Chondrocyte (in vitro differentiated cells): ENCODE measurements around the gene CTDP1. TPM values are rescaled to one million over a fixed set of nuclear protein-coding genes. Genes with fewer than 3 reads are reported as not detected.
A peak's percentile ranks its signal among the peaks of the same experiment; 100 is the strongest.
"Not testable (repeated sequence)": the region's sequence is repeated elsewhere in the genome, so short reads cannot be mapped to it uniquely, and the experiment has no call there.

Experiments
- DNase-seq: peaks from one replicate; pipeline ENCODE4 v3.0.0; 2021; ENCODE audit warnings: mixed read lengths, low spot score
- H3K27ac Mint-ChIP-seq: one replicate; pipeline ENCODE4 v1.8.0; 2021; ENCODE audit warnings: mild to moderate bottlenecking, moderate library complexity, mixed read lengths; ENCODE audit not compliant: unreplicated experiment
- H3K27me3 Mint-ChIP-seq: 2 replicates; pipeline ENCODE4 v1.8.0; 2021; ENCODE audit warnings: low read depth, mixed read lengths
- H3K36me3 Mint-ChIP-seq: 2 replicates; pipeline ENCODE4 v1.8.0; 2021; ENCODE audit warnings: low read depth, mixed read lengths
- H3K4me1 Mint-ChIP-seq: 2 replicates; pipeline ENCODE4 v1.8.0; 2021; ENCODE audit warnings: low read depth, mild to moderate bottlenecking, mixed read lengths
- H3K4me3 Mint-ChIP-seq: one replicate; pipeline ENCODE4 v1.8.0; 2021; ENCODE audit warnings: mild to moderate bottlenecking, moderate library complexity, mixed read lengths; ENCODE audit not compliant: unreplicated experiment
- H3K9me3 Mint-ChIP-seq: 2 replicates; pipeline ENCODE4 v1.8.0; 2021; ENCODE audit warnings: low read depth, mixed read lengths
- total RNA-seq: library from RNA; stranded (reverse); gene quantifications from 3 replicates; pipeline ENCODE4 v1.2.1, GENCODE V29; 2021
- TF ChIP-seq, protein P1 (sequence below): fragments of 200-600 bp; sonication (generic); IDR thresholded peaks from 2 replicates; pipeline ENCODE4 v1.5.0; 2021; ENCODE audit warnings: antibody characterized with exemption, mild to moderate bottlenecking, moderate library complexity

CTDP1 gene
- total RNA-seq, 1 donor from 2014 or later: 21.0 TPM

DNA sequence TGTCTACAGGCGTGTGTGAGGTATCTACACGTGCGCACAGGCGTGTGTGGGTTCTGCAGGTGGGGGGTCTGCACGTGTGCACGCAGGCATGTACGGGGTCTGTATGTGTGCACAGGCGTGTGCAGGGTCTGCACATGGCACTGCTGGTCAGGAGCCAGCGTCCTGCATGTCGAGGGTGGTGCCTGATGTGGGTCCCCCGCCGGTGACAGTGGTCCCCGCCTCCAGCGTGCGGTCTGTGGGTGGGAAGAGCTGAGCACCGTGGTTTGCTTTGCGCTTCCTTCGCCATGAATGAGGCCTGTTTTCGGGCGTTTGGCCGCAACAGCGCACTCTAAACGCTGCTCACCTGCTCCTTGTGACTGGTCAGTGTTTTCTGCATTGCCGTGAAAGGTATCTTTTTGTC is 57.2 kb downstream of the CTDP1 start:
- H3K9me3 Mint-ChIP-seq: peaks cover 5% of the 10 kb centered on the region
- peak; percentile 84 for DNase-seq

DNA sequence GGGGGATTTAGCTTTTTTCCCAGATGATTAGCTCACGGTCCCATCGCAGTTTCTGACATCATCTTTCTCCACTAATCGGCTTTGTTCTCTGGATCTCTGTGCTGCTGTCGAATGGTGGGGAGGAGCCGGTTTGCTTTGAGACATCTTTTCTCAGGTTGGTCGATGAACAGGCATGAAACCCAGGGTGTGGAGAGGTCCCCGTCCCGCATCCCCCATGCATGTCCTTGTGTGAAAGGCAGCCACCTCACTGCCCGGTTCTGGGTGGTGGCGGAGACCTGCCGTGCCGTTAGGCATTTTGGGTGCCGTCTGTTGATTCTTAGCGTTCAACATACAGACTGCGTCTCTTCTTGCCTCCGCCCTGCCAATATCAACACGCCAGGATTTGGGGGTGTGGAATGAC is 57.8 kb downstream of the CTDP1 start:
- Mint-ChIP-seq H3K27me3 (no peaks in the 10 kb centered on the region), H3K4me1 (no peaks in the 10 kb centered on the region), H3K9me3 (peaks cover 2% of the 10 kb centered on the region), H3K27ac (no peak overlapping the region), H3K4me3 (no peak overlapping the region), H3K36me3 (peaks cover 43% of the 10 kb centered on the region)
- peak; percentile 47 for DNase-seq
- TF ChIP-seq, protein P1, sequence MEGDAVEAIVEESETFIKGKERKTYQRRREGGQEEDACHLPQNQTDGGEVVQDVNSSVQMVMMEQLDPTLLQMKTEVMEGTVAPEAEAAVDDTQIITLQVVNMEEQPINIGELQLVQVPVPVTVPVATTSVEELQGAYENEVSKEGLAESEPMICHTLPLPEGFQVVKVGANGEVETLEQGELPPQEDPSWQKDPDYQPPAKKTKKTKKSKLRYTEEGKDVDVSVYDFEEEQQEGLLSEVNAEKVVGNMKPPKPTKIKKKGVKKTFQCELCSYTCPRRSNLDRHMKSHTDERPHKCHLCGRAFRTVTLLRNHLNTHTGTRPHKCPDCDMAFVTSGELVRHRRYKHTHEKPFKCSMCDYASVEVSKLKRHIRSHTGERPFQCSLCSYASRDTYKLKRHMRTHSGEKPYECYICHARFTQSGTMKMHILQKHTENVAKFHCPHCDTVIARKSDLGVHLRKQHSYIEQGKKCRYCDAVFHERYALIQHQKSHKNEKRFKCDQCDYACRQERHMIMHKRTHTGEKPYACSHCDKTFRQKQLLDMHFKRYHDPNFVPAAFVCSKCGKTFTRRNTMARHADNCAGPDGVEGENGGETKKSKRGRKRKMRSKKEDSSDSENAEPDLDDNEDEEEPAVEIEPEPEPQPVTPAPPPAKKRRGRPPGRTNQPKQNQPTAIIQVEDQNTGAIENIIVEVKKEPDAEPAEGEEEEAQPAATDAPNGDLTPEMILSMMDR: no peak

More for the DNA sequence above, 57.2 kb downstream of the CTDP1 start:
- Mint-ChIP-seq H3K4me1 (no peaks in the 10 kb centered on the region), H3K4me3 (no peak overlapping the region), H3K27ac (no peak overlapping the region), H3K36me3 (peaks cover 41% of the 10 kb centered on the region), H3K27me3 (no peaks in the 10 kb centered on the region)
- TF ChIP-seq, protein P1: no peak

DNA sequence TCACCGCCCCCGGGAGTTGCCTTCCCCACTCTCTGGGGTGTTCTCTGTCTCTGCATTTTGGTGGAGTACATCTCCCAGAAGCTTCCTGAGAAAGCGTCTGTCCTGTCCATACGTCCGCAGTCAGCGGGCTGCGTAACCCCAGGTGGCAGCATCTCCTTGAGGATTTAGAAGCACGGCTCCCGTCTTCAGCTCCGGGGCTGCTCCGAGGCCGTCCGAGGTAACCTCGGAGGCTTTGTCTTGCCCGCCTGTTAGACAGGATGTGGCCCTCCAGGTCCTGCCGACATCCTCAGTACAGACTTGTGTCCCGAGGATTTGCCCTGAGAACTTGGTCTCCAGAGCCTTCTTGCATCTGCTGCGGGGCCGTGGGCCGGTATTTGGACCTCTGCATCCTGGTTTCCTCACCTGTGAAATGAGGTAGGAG is 58.4 kb downstream of the CTDP1 start:
- Mint-ChIP-seq H3K36me3 (peaks cover 43% of the 10 kb centered on the region), H3K27me3 (no peaks in the 10 kb centered on the region), H3K27ac (no peak overlapping the region), H3K9me3 (peaks cover 2% of the 10 kb centered on the region), H3K4me1 (no peaks in the 10 kb centered on the region), H3K4me3 (no peak overlapping the region)
- TF ChIP-seq, protein P1: no peak
- peak; percentile 81 for DNase-seq

DNA sequence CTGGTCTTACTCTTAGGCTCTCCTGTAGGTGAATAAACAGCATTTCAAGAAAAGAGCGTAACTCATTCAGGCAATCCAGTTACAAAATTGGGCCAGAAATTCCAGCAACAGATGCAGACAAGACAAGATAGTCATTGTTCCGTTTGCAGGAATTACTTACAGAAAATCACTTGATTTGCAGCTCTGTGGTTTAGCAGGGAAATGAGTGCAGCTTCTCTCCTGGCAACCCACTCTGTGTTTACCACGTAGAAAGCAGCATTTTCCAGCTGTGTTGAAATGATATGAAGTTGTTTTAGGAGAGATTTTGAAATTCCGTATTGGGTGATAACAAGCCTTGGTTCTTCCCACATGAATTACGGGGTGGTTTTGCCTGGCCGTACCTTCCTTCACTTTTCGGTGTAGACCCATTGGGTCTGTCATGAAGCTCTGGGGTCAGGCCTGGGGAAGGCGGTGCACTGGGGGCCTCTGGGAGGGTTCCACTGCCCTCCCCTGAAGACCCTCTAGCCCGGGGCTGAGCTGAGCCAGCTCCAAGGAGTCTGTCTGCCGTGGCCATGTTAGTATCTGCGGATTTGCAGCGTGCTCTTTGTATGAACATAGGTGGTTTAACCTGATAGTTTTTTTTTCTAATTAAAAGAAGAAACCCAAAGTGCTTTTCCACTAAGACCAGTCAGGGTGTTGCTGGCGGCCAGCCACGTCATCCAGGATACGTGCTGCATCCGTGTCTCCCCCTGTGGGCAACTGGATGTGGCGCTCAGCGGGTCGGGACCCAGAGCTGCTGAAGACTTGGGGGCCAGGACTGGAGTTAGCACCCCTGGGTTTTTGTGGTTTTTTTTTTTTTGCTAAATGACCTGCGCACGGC is 59.2 kb downstream of the CTDP1 start:
- TF ChIP-seq, protein P1: no peak
- no peaks in the 10 kb centered on the region for H3K4me1 Mint-ChIP-seq
- no peak overlapping the region for H3K27ac Mint-ChIP-seq
- peak; percentile 72 for DNase-seq
- no peaks in the 10 kb centered on the region for H3K9me3 Mint-ChIP-seq
- H3K27me3 Mint-ChIP-seq: no peaks in the 10 kb centered on the region
- no peak overlapping the region for H3K4me3 Mint-ChIP-seq
- peaks cover 44% of the 10 kb centered on the region for H3K36me3 Mint-ChIP-seq

GRCh38 chr18:79739440-79739778 is 59.8 kb downstream of the CTDP1 start:
- no peaks in the 10 kb centered on the region for H3K27me3 Mint-ChIP-seq
- H3K4me3 Mint-ChIP-seq: no peak overlapping the region
- no peak overlapping the region for H3K27ac Mint-ChIP-seq
- H3K9me3 Mint-ChIP-seq: no peaks in the 10 kb centered on the region
- TF ChIP-seq, protein P1: no peak
- peaks cover 44% of the 10 kb centered on the region for H3K36me3 Mint-ChIP-seq
- H3K4me1 Mint-ChIP-seq: no peaks in the 10 kb centered on the region
- no peak for DNase-seq

DNA sequence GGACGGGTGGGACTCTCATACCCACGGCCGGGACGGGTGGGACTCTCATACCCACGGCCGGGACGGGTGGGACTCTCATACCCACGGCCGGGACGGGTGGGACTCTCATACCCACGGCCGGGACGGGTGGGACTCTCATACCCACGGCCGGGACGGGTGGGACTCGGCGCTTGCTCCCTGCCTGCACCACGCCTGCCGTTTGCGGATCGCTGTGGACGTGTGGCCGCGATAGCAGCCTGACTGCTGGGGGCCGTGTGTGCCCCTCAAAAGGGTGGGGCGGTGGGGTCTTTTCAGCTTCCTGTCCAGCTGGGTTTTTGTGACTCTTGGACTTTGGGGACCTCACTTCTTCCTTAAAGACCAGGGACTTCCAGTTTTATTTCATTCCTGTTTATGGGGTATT is 60.4 kb downstream of the CTDP1 start:
- not testable (repeated sequence) for H3K9me3 Mint-ChIP-seq, H3K27ac Mint-ChIP-seq, H3K4me3 Mint-ChIP-seq, DNase-seq, H3K4me1 Mint-ChIP-seq, H3K27me3 Mint-ChIP-seq
- peaks cover 44% of the 10 kb centered on the region for H3K36me3 Mint-ChIP-seq
